Measurements from ENCODE around the gene FAM221B. TPM values are rescaled to one million over a fixed set of nuclear protein-coding genes. Genes with fewer than 3 reads are reported as not detected.

Gene FAM221B
- total RNA-seq, 4 donors from 2014 or later, result not detected

- intact Hi-C loops (cut with DNase I; ENCODE audit: low total_unique reads), result no loop called here
- in situ Hi-C loops (cut with MboI; ENCODE audit: low sequenced_read_pairs in 4 of 4), result no loop called here
- Histone ChIP-seq H3K9me3 (no peaks in the 10 kb centered on the region), H3K4me3 (no peak overlapping the region), H3K27ac (peak overlapping the region in 3 of 4 donors; percentile 59 to 75 (median 68)), H3K27me3 (no peaks in the 10 kb centered on the region), H3K4me1 (peaks cover 35 to 57% of the 10 kb centered on the region in 2 donors), H3K36me3 (no peaks in the 10 kb centered on the region)
- TF ChIP-seq POLR2A (IDR thresholded peaks at IDR 0.05) (no peak), CTCF (IDR thresholded peaks at IDR 0.05 in 4 of 5, conservative IDR thresholded peaks at IDR 0.05 in 1 of 5) (no peak)
- peak in 1 of 2 donors; percentile 40 for ATAC-seq
- DNase-seq, result no peak
Observed at GRCh38 chr9:35835216-35835632, 6.7 kb upstream of the FAM221B start.

GRCh38 chr9:35834260-35835215 is 6.0 kb upstream of the FAM221B start:
- peak in 1 of 2 donors; percentile 29 for ATAC-seq
- H3K27ac ChIP-seq, result peak overlapping the region; percentile 59 to 75 (median 66)
- in situ Hi-C loops (cut with MboI; ENCODE audit: low sequenced_read_pairs in 4 of 4), result no loop called here

GRCh38 chr9:35832814-35833213 is 4.3 kb upstream of the FAM221B start:
- intact Hi-C loops (cut with DNase I; ENCODE audit: low total_unique reads), result no loop called here
- Histone ChIP-seq H3K4me3 (no peak overlapping the region), H3K36me3 (no peaks in the 10 kb centered on the region), H3K27me3 (no peaks in the 10 kb centered on the region), H3K27ac (peak overlapping the region; percentile 59 to 75 (median 66)), H3K9me3 (no peaks in the 10 kb centered on the region), H3K4me1 (peaks cover 42 to 70% of the 10 kb centered on the region in 2 donors)
- in situ Hi-C loops (cut with MboI; ENCODE audit: low sequenced_read_pairs in 4 of 4), result no loop called here
- TF ChIP-seq POLR2A (IDR thresholded peaks at IDR 0.05) (no peak), CTCF (IDR thresholded peaks at IDR 0.05 in 4 of 5, conservative IDR thresholded peaks at IDR 0.05 in 1 of 5) (no peak)
- no peak for ATAC-seq
- no peak for DNase-seq

More at GRCh38 chr9:35834260-35835215, 6.0 kb upstream of the FAM221B start:
- Histone ChIP-seq H3K36me3 (no peaks in the 10 kb centered on the region), H3K4me3 (no peak overlapping the region), H3K27me3 (no peaks in the 10 kb centered on the region), H3K4me1 (peaks cover 42 to 64% of the 10 kb centered on the region in 2 donors), H3K9me3 (no peaks in the 10 kb centered on the region)
- intact Hi-C loops (cut with DNase I; ENCODE audit: low total_unique reads), result no loop called here
- no peak for TF ChIP-seq CTCF (IDR thresholded peaks at IDR 0.05 in 4 of 5, conservative IDR thresholded peaks at IDR 0.05 in 1 of 5)
- TF ChIP-seq POLR2A (IDR thresholded peaks at IDR 0.05), result no peak
- no peak for DNase-seq

- peaks cover 42 to 70% of the 10 kb centered on the region in 2 donors for H3K4me1 ChIP-seq
Observed at GRCh38 chr9:35831040-35831439, 2.5 kb upstream of the FAM221B start.

More at GRCh38 chr9:35831040-35831439, 2.5 kb upstream of the FAM221B start:
- Histone ChIP-seq H3K27me3 (no peaks in the 10 kb centered on the region), H3K27ac (no peak overlapping the region), H3K36me3 (no peaks in the 10 kb centered on the region), H3K9me3 (no peaks in the 10 kb centered on the region), H3K4me3 (no peak overlapping the region)
- no peak for TF ChIP-seq CTCF (IDR thresholded peaks at IDR 0.05 in 4 of 5, conservative IDR thresholded peaks at IDR 0.05 in 1 of 5)
- TF ChIP-seq POLR2A (IDR thresholded peaks at IDR 0.05), result no peak
- no peak for ATAC-seq
- in situ Hi-C loops (cut with MboI; ENCODE audit: low sequenced_read_pairs in 4 of 4) (no loop called here), intact Hi-C loops (cut with DNase I; ENCODE audit: low total_unique reads) (no loop called here)
- DNase-seq, result no peak
